Omental fat pad (tissue), 4 donors: ENCODE results near the gene ZDHHC15. TPM values are rescaled to one million over a fixed set of nuclear protein-coding genes. Genes with fewer than 3 reads are reported as not detected.
"Not testable (repeated sequence)": the region's sequence is repeated elsewhere in the genome, so short reads cannot be mapped to it uniquely, and the experiment has no call there.

Experiments used
- ATAC-seq: fragments of 150-250 bp; one replicate; pipeline ENCODE4 v1.9.1; 2016; ENCODE audit warnings: mild to moderate bottlenecking, moderate library complexity; ENCODE audit not compliant: low FRiP score
- DNase-seq: peaks from one replicate; pipeline ENCODE4 v3.0.0-alpha.2; 2019; ENCODE audit warnings: low spot score
- CTCF ChIP-seq, 3 donors: fragments of 450-650 bp; IDR thresholded peaks; one replicate each; pipeline ENCODE4 v1.5.1; 2016 to 2017; ENCODE audit warnings: antibody characterized with exemption in 3 of 3, mild to moderate bottlenecking in 3 of 3, moderate library complexity in 2 of 3
- total RNA-seq, 4 donors: library from RNA; depleted of rRNA; stranded (reverse); fragments of >200 nt; gene quantifications; one replicate each; pipeline ENCODE4 v1.1.0, GENCODE V29; 2016

Gene ZDHHC15
- total RNA-seq, 4 donors from 2014 or later, result 0.84 to 2.5 (median 1.4) TPM

GRCh38 chrX:75421688-75422230, 101.1 kb downstream of the ZDHHC15 start:
- ATAC-seq (no peak), DNase-seq (no peak)
- no peak for TF ChIP-seq CTCF (IDR thresholded peaks at IDR 0.05)

- DNase-seq, ATAC-seq: not testable (repeated sequence)
Observed at GRCh38 chrX:75407153-75407552, 115.7 kb downstream of the ZDHHC15 start.

GRCh38 chrX:75390470-75390869, 132.4 kb downstream of the ZDHHC15 start:
- DNase-seq (no peak), ATAC-seq (no peak)
- TF ChIP-seq CTCF (IDR thresholded peaks at IDR 0.05), result no peak

- no peak for TF ChIP-seq CTCF (IDR thresholded peaks at IDR 0.05)
- DNase-seq (no peak), ATAC-seq (no peak)
Observed at GRCh38 chrX:75369721-75370120, 153.1 kb downstream of the ZDHHC15 start.

GRCh38 chrX:75366861-75367260, 156.0 kb downstream of the ZDHHC15 start:
- DNase-seq, result no peak
- no peak for TF ChIP-seq CTCF (IDR thresholded peaks at IDR 0.05)

GRCh38 chrX:75365243-75365975, 157.4 kb downstream of the ZDHHC15 start:
- ATAC-seq (no peak), DNase-seq (no peak)
- TF ChIP-seq CTCF (IDR thresholded peaks at IDR 0.05), result no peak

More at GRCh38 chrX:75366861-75367260, 156.0 kb downstream of the ZDHHC15 start:
- ATAC-seq, result no peak

GRCh38 chrX:75361788-75362187, 161.0 kb downstream of the ZDHHC15 start:
- DNase-seq (no peak), ATAC-seq (no peak)
- TF ChIP-seq CTCF (IDR thresholded peaks at IDR 0.05), result no peak

GRCh38 chrX:75348601-75349000, 174.2 kb downstream of the ZDHHC15 start:
- not testable (repeated sequence) for ATAC-seq, DNase-seq
